ENCODE data around the gene DHRSX. TPM values are rescaled to one million over a fixed set of nuclear protein-coding genes. Genes with fewer than 3 reads are reported as not detected.

The DHRSX gene
- total RNA-seq, 2 donors from 2014 or later, result 24.2 to 37.1 TPM

- WGBS, result 96% methylated on average over 3 of the region's 3 CpGs
- intact Hi-C loops (cut with DNase I), result no loop called here
- H3K9me3 ChIP-seq, result no peaks in the 10 kb centered on the region
These were observed 307.5 kb downstream of the DHRSX start for GRCh38 chrX:2193273-2193592.

DNA sequence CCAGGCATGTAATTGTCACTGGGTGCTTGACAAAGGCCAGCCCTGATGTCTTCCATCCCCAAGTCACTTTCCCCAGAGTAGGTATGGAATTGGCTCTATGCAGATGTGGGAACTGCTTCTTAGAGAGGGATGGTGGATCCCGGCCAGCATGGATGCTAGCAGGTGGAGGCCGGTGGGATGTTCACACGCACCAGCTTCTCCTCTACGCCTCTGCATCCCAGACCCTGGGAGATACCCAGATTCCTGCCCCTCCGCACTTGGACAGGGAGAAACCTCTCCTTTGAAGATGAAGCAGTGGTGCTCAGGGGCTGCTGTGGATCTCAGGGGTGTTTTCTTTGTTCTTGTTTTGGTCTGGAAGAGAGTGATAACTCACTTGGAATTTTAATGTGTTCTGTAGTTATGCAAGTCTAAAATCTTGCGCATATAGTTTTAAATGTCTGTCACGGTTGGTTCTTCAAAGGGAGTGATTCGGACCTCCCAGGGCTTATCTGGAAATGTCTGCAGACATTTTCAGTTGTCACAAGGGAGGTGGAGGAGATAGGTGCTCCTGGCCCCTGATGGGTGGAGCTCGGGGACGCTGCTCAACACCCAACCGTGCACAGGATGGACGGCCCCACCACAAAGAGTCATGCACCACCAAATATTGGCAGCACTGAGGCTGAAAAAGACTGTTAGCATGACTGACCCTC lies 308.0 kb downstream of the DHRSX start:
- DNase-seq (ENCODE audit: low spot score), result no peak
- 78% methylated on average over 12 of the region's 12 CpGs for WGBS
- Histone ChIP-seq H3K4me3 (no peak overlapping the region), H3K27me3 (replicated peaks; ENCODE audit: insufficient read depth) (no peaks in the 10 kb centered on the region), H3K9me3 (no peaks in the 10 kb centered on the region), H3K27ac (no peak overlapping the region), H3K36me3 (no peaks in the 10 kb centered on the region), H3K4me1 (replicated peaks) (no peaks in the 10 kb centered on the region)
- TF ChIP-seq POLR2A (IDR thresholded peaks at IDR 0.05), result no peak
- no peak for TF ChIP-seq CTCF (IDR thresholded peaks at IDR 0.05)
- no peak for TF ChIP-seq POLR2AphosphoS5 (IDR thresholded peaks at IDR 0.05)
- intact Hi-C loops (cut with DNase I), result no loop called here

More at GRCh38 chrX:2193273-2193592, 307.5 kb downstream of the DHRSX start:
- DNase-seq (ENCODE audit: low spot score), result no peak
- Histone ChIP-seq H3K27ac (no peak overlapping the region), H3K27me3 (replicated peaks; ENCODE audit: insufficient read depth) (no peaks in the 10 kb centered on the region), H3K4me3 (no peak overlapping the region), H3K4me1 (replicated peaks) (no peaks in the 10 kb centered on the region), H3K36me3 (no peaks in the 10 kb centered on the region)
- no peak for TF ChIP-seq POLR2AphosphoS5 (IDR thresholded peaks at IDR 0.05)
- TF ChIP-seq CTCF (IDR thresholded peaks at IDR 0.05), result no peak
- no peak for TF ChIP-seq POLR2A (IDR thresholded peaks at IDR 0.05)

- DNase-seq (ENCODE audit: low spot score), result no peak
- Histone ChIP-seq H3K36me3 (no peaks in the 10 kb centered on the region), H3K27ac (no peak overlapping the region), H3K27me3 (replicated peaks; ENCODE audit: insufficient read depth) (no peaks in the 10 kb centered on the region), H3K9me3 (no peaks in the 10 kb centered on the region), H3K4me3 (no peak overlapping the region), H3K4me1 (replicated peaks) (no peaks in the 10 kb centered on the region)
- WGBS, result 82% methylated on average over 7 of the region's 7 CpGs
- no peak for TF ChIP-seq POLR2AphosphoS5 (IDR thresholded peaks at IDR 0.05)
- no peak for TF ChIP-seq CTCF (IDR thresholded peaks at IDR 0.05)
- TF ChIP-seq POLR2A (IDR thresholded peaks at IDR 0.05), result no peak
- intact Hi-C loops (cut with DNase I), result no loop called here
These were observed 311.9 kb downstream of the DHRSX start for GRCh38 chrX:2188840-2189239.

DNA sequence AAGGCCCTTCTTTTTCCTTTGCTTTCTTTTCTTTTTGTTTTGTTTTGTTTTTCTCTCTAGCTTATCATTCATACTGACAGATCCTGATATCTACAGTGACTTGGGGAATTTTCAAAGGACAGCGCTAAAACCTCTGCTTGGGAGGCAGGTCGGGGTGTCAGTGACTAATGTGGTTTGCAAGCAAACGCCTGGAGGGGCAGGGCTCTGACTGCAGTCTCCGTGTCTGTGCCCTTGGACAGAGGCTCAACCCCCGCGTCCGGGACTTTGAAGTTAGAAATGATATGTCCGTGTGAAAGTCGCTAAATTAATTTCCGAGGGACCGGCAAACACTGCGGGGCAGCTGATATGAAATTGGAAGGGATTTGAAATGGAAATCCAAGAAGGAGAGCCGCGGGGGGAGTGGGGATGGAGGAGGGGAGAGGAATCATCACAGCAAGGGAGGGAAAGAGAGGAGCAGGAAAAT lies 312.4 kb downstream of the DHRSX start:
- H3K4me1 ChIP-seq (replicated peaks), result no peaks in the 10 kb centered on the region
- no peak for DNase-seq (ENCODE audit: low spot score)
- TF ChIP-seq CTCF (IDR thresholded peaks at IDR 0.05) (no peak), POLR2A (IDR thresholded peaks at IDR 0.05) (no peak)
- WGBS, result 59% methylated on average over 14 of the region's 14 CpGs
- H3K9me3 ChIP-seq, result no peaks in the 10 kb centered on the region
- intact Hi-C loops (cut with DNase I), result no loop called here
- H3K36me3 ChIP-seq, result no peaks in the 10 kb centered on the region
- H3K4me3 ChIP-seq, result no peak overlapping the region
- H3K27me3 ChIP-seq (replicated peaks; ENCODE audit: insufficient read depth), result no peaks in the 10 kb centered on the region
- H3K27ac ChIP-seq, result no peak overlapping the region

DNA sequence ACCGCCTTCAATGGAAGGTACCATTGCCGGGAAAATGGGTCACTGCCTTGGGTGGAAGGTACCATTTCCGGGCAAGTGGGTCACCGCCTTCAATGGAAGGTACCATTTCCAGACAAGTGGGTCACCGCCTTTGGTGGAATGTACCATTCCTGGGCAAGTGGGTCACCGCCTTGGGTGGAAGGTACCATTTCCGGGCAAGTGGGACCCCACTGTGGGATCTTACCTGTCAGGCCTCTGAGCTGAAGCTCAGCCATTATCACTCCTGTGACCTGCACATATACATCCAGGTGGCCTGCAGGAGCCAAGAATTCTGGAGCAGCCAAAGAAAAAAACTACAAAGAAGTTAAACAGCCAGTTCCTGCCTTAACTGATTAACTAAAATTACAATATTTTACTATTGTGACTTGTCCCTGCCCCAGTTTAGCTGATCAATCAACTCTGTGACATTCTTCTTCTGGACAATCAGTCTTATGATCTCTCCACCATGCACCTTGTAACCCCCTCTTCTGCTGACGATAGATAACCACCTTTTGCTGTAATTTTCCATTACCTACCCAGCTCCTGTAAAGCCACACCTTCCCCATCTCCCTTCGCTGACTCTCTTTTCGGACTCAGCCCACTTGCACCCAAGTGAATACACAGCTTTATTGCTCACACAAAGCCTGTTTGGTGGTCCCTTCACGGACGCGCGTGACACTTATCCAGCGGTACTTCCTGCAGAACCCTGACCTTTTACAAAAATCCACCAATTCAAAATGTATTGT lies 313.2 kb downstream of the DHRSX start:
- no peak for TF ChIP-seq POLR2AphosphoS5 (IDR thresholded peaks at IDR 0.05)
- TF ChIP-seq POLR2A (IDR thresholded peaks at IDR 0.05), result no peak
- no peak for TF ChIP-seq CTCF (IDR thresholded peaks at IDR 0.05)
- 87% methylated on average over 15 of the region's 15 CpGs for WGBS
- Histone ChIP-seq H3K27me3 (replicated peaks; ENCODE audit: insufficient read depth) (no peaks in the 10 kb centered on the region), H3K4me1 (replicated peaks) (no peaks in the 10 kb centered on the region), H3K9me3 (no peaks in the 10 kb centered on the region), H3K4me3 (no peak overlapping the region), H3K36me3 (no peaks in the 10 kb centered on the region), H3K27ac (no peak overlapping the region)
- no peak for DNase-seq (ENCODE audit: low spot score)
- intact Hi-C loops (cut with DNase I), result no loop called here

All from prostate gland (tissue), 2 donors.